WTC11 (cell line): Measurements from ENCODE around the gene NIF3L1. TPM values are rescaled to one million over a fixed set of nuclear protein-coding genes. Genes with fewer than 3 reads are reported as not detected.
"Not testable (repeated sequence)": the region's sequence is repeated elsewhere in the genome, so short reads cannot be mapped to it uniquely, and the experiment has no call there.

Experiments used
- ATAC-seq: fragments of 200-7000 bp; cut with Tn5 transposase; 2 replicates; pipeline ENCODE4 v1.10.0; 2021; ENCODE audit warnings: mild to moderate bottlenecking, moderate library complexity
- CTCF ChIA-PET: fragments of 300-600 bp; sonication (Branson Sonifier 250); formaldehyde crosslinking; loops from one replicate; lab custom pipeline; 2021; ENCODE audit warnings: antibody characterized with exemption; lab: Charles Lee
- POLR2A ChIA-PET: fragments of 350-600 bp; sonication (Branson Sonifier 250); formaldehyde crosslinking; loops from one replicate; lab custom pipeline; 2021; ENCODE audit warnings: antibody characterized with exemption; lab: Charles Lee
- DNase-seq: peaks from one replicate; pipeline ENCODE4 v3.0.0; 2021; ENCODE audit warnings: low spot score
- H3K27ac Mint-ChIP-seq: 2 replicates; pipeline ENCODE4 v1.8.0; 2021; ENCODE audit warnings: mixed read lengths
- H3K27me3 Mint-ChIP-seq: 2 replicates; pipeline ENCODE4 v1.8.0; 2021; ENCODE audit warnings: low read depth, mild to moderate bottlenecking, moderate library complexity, mixed read lengths
- H3K36me3 Mint-ChIP-seq: 2 replicates; pipeline ENCODE4 v1.8.0; 2021; ENCODE audit warnings: mixed read lengths
- H3K4me1 Mint-ChIP-seq: 2 replicates; pipeline ENCODE4 v1.8.0; 2022; ENCODE audit warnings: mixed read lengths
- H3K4me3 Mint-ChIP-seq: 2 replicates; pipeline ENCODE4 v1.8.0; 2021; ENCODE audit warnings: mild to moderate bottlenecking, moderate library complexity, mixed read lengths
- H3K9me3 Mint-ChIP-seq: 2 replicates; pipeline ENCODE4 v1.8.0; 2021; ENCODE audit warnings: mixed read lengths
- CTCF ChIP-seq: fragments of 200-600 bp; IDR thresholded peaks from 2 replicates; pipeline ENCODE4 v1.8.0; 2022; ENCODE audit warnings: antibody characterized with exemption
- IRF2 ChIP-seq: sonication (generic); formaldehyde crosslinking; IDR thresholded peaks from 2 replicates; pipeline ENCODE4 v1.8.0; 2022; ENCODE audit warnings: low read depth, missing genetic modification reagents, borderline replicate concordance
- MLX ChIP-seq: sonication (generic); formaldehyde crosslinking; IDR thresholded peaks from 2 replicates; pipeline ENCODE4 v1.8.1; 2023; ENCODE audit warnings: mild to moderate bottlenecking, missing genetic modification reagents, moderate library complexity
- PRDM15 ChIP-seq: sonication (generic); formaldehyde crosslinking; IDR thresholded peaks from 2 replicates; pipeline ENCODE4 v1.8.0; 2022; ENCODE audit warnings: missing genetic modification reagents
- SMAD4 ChIP-seq: sonication (generic); formaldehyde crosslinking; IDR thresholded peaks from 2 replicates; pipeline ENCODE4 v1.8.0; 2022; ENCODE audit warnings: mild to moderate bottlenecking, missing genetic modification reagents
- TP53 ChIP-seq: sonication (generic); formaldehyde crosslinking; IDR thresholded peaks from 2 replicates; pipeline ENCODE4 v1.8.1; 2023; ENCODE audit warnings: mild to moderate bottlenecking, missing genetic modification reagents
- ZNF532 ChIP-seq: fragments of 250-450 bp; sonication (Bioruptor Pico); IDR thresholded peaks from 2 replicates; pipeline ENCODE4 v1.9.0; 2021; ENCODE audit warnings: mild to moderate bottlenecking, borderline replicate concordance
- total RNA-seq: library from RNA; stranded (reverse); gene quantifications from 3 replicates; pipeline ENCODE4 v1.2.3, GENCODE V29; 2021

Gene NIF3L1
- total RNA-seq, 1 experiment from 2014 or later: 49.1 TPM

GRCh38 chr2:200878289-200878880 is 10.8 kb upstream of the NIF3L1 start (continued):
- TF ChIP-seq ZNF532 (CRISPR knock-in tag) (no peak), IRF2 (CRISPR knock-in tag) (no peak)

- H3K4me1 Mint-ChIP-seq, ATAC-seq, CTCF ChIA-PET, H3K27ac Mint-ChIP-seq, H3K27me3 Mint-ChIP-seq, H3K9me3 Mint-ChIP-seq, DNase-seq, H3K4me3 Mint-ChIP-seq: not testable (repeated sequence)
- peaks cover 53% of the 10 kb centered on the region for H3K36me3 Mint-ChIP-seq
- POLR2A ChIA-PET: interaction anchor here (0.5 to 1.6 kb wide), 2 partner anchors 18 to 928 kb away, joined by 4 to 5 read pairs; partner anchors contain the start of gene CLK1
These were observed 7.4 kb upstream of the NIF3L1 start for GRCh38 chr2:200881715-200882249.

GRCh38 chr2:200899482-200899881 is 10.3 kb downstream of the NIF3L1 start:
- no peak for ATAC-seq
- ChIA-PET POLR2A (no interaction called here), CTCF (interaction anchor here (1.1 kb wide), 1 partner anchor 278 kb away, joined by 3 read pairs; no protein-coding TSS in a partner anchor)
- Mint-ChIP-seq H3K27me3 (no peaks in the 10 kb centered on the region), H3K27ac (no peak overlapping the region), H3K9me3 (no peaks in the 10 kb centered on the region), H3K4me3 (no peak overlapping the region), H3K4me1 (no peaks in the 10 kb centered on the region), H3K36me3 (peaks cover 70% of the 10 kb centered on the region)
- TF ChIP-seq MLX (CRISPR knock-in tag) (no peak), PRDM15 (CRISPR knock-in tag) (no peak), SMAD4 (CRISPR knock-in tag) (no peak)
- DNase-seq: no peak

GRCh38 chr2:200901459-200902072 is 12.4 kb downstream of the NIF3L1 start:
- Mint-ChIP-seq H3K27ac (peak overlapping the region; percentile 64; the same call in 1 of the 2 replicates), H3K36me3 (peaks cover 60% of the 10 kb centered on the region), H3K4me1 (no peaks in the 10 kb centered on the region), H3K9me3 (no peaks in the 10 kb centered on the region), H3K27me3 (no peaks in the 10 kb centered on the region), H3K4me3 (no peak overlapping the region)
- CTCF ChIA-PET: interaction anchor here (0.6 to 1.5 kb wide), 19 partner anchors 9 to 332 kb away, joined by 3 to 13 read pairs (median 4); partner anchors contain the start of genes CLK1, NIF3L1 and PPIL3
- TF ChIP-seq CTCF (peak; percentile 64), TP53 (CRISPR knock-in tag) (no peak)
- ATAC-seq: peak; percentile 98
- DNase-seq: peak; percentile 61
- POLR2A ChIA-PET: interaction anchor here (0.9 kb wide), 1 partner anchor 12 kb away, joined by 5 read pairs; the partner anchor contains the start of genes NIF3L1 and PPIL3
